Fibroblast of lung (primary cell): Measurements from ENCODE around the gene AJUBA. TPM values are rescaled to one million over a fixed set of nuclear protein-coding genes. Genes with fewer than 3 reads are reported as not detected.

Source experiments
- DNase-seq, 2 donors: peaks; one replicate each; pipeline versions ENCODE4 v3.0.0 to v3.0.0-alpha.2; 2010; ENCODE audit warnings: low read depth in 2 of 2
- H2AFZ ChIP-seq: 2 replicates; pipeline ENCODE4 v1.5.1; 2012; ENCODE audit warnings: low read length, control low read depth, inconsistent platforms
- H3K27ac ChIP-seq: 2 replicates; pipeline ENCODE4 v1.5.1; 2011; ENCODE audit warnings: low read length, control low read depth; ENCODE audit not compliant: insufficient read depth
- H3K27me3 ChIP-seq: 2 replicates; pipeline ENCODE4 v1.5.1; 2011; ENCODE audit warnings: mild to moderate bottlenecking, low read length; ENCODE audit not compliant: control insufficient read depth, insufficient read depth
- H3K36me3 ChIP-seq: 2 replicates; pipeline ENCODE4 v1.5.1; 2011; ENCODE audit warnings: low read length; ENCODE audit not compliant: control insufficient read depth, insufficient read depth
- H3K4me1 ChIP-seq: 2 replicates; pipeline ENCODE4 v1.5.1; 2011; ENCODE audit warnings: low read length; ENCODE audit not compliant: control insufficient read depth, insufficient read depth; ENCODE audit errors: extremely low read depth
- H3K4me2 ChIP-seq: 2 replicates; pipeline ENCODE4 v1.5.1; 2011; ENCODE audit warnings: low read length, control low read depth; ENCODE audit not compliant: insufficient read depth; ENCODE audit errors: extremely low read depth
- H3K4me3 ChIP-seq, 4 experiments: fragments of 200-600 bp in 1 of 4; sonication (generic) in 1 of 4; replicated peaks in 1 of 4; 2 replicates each; pipeline ENCODE4 v1.5.1; 2011 to 2016; ENCODE audit warnings: low read length in 4 of 4, low read depth in 3 of 4, mild to moderate bottlenecking in 3 of 4, control low read depth in 2 of 4, inconsistent platforms in 1 of 4, mixed read lengths in 1 of 4; ENCODE audit not compliant: insufficient read depth in 1 of 4; ENCODE audit errors: control extremely low read depth in 1 of 4
- H3K79me2 ChIP-seq: 2 replicates; pipeline ENCODE4 v1.5.1; 2012; ENCODE audit warnings: mild to moderate bottlenecking, low read length, inconsistent platforms; ENCODE audit not compliant: control insufficient read depth, insufficient read depth
- H3K9ac ChIP-seq: 2 replicates; pipeline ENCODE4 v1.5.1; 2011; ENCODE audit warnings: mild to moderate bottlenecking, low read length, control low read depth; ENCODE audit not compliant: insufficient read depth
- H3K9me3 ChIP-seq: 2 replicates; pipeline ENCODE4 v1.5.1; 2012; ENCODE audit warnings: low read depth, low read length; ENCODE audit not compliant: control insufficient read depth, insufficient read depth
- H4K20me1 ChIP-seq: 2 replicates; pipeline ENCODE4 v1.5.1; 2011; ENCODE audit warnings: low read length; ENCODE audit not compliant: control insufficient read depth, insufficient read depth; ENCODE audit errors: extremely low read depth
- CTCF ChIP-seq, 2 donors: IDR thresholded peaks in 1 of 2; conservative IDR thresholded peaks in 1 of 2; 1 replicate in 1 of 2; 2 replicates in 1 of 2; pipeline ENCODE4 v1.5.1; 2011 to 2012; ENCODE audit warnings: low read length in 2 of 2, control low read depth in 1 of 2, inconsistent platforms in 1 of 2, low read depth in 1 of 2, mild to moderate bottlenecking in 1 of 2
- EZH2 ChIP-seq: IDR thresholded peaks from 2 replicates; pipeline ENCODE4 v1.5.1; 2012; ENCODE audit warnings: low read length, control low read depth, mild to moderate bottlenecking; ENCODE audit errors: missing control alignments
- polyA plus RNA-seq, 2 donors: library from polyadenylated mRNA; depleted of rRNA in 1 of 2; stranded (reverse) in 1 of 2; unstranded in 1 of 2; fragments of >200 nt; gene quantifications; 2 replicates each; pipeline ENCODE4 v1.2.1, GENCODE V29; 2011 to 2012; ENCODE audit warnings: missing spikeins in 1 of 2
- total RNA-seq: library from RNA; depleted of rRNA; stranded (reverse); fragments of >200 nt; gene quantifications from 2 replicates; pipeline ENCODE4 v1.2.1, GENCODE V29; 2014

The AJUBA gene
- total and polyA plus RNA-seq, 2 donors (not counting 1 experiment from before 2014, with no cell fraction given): 41.3 to 84.9 TPM

- Histone ChIP-seq H3K9ac (no peak overlapping the region), H3K9me3 (no peaks in the 10 kb centered on the region), H4K20me1 (no peaks in the 10 kb centered on the region), H3K4me1 (peaks cover 5% of the 10 kb centered on the region), H3K4me3 (no peak overlapping the region), H3K27ac (no peak overlapping the region), H3K36me3 (no peaks in the 10 kb centered on the region), H3K79me2 (no peaks in the 10 kb centered on the region), H2AFZ (no peak overlapping the region), H3K4me2 (no peak overlapping the region), H3K27me3 (no peaks in the 10 kb centered on the region)
- no peak for DNase-seq
- TF ChIP-seq EZH2: no peak
- TF ChIP-seq CTCF (conservative IDR thresholded peaks at IDR 0.05 in 1 of 2, IDR thresholded peaks at IDR 0.05 in 1 of 2; ENCODE audit: low read depth in 1 of 2, low read length in 2 of 2): no peak
Measured at GRCh38 chr14:23002592-23002991, 20.2 kb upstream of the AJUBA start.

- Histone ChIP-seq H3K79me2 (no peaks in the 10 kb centered on the region), H3K27ac (no peak overlapping the region), H3K4me2 (no peak overlapping the region), H3K9me3 (no peaks in the 10 kb centered on the region), H3K27me3 (no peaks in the 10 kb centered on the region), H2AFZ (no peak overlapping the region), H3K4me3 (no peak overlapping the region), H3K9ac (no peak overlapping the region), H4K20me1 (no peaks in the 10 kb centered on the region), H3K4me1 (no peaks in the 10 kb centered on the region), H3K36me3 (no peaks in the 10 kb centered on the region)
- TF ChIP-seq EZH2: no peak
- TF ChIP-seq CTCF (conservative IDR thresholded peaks at IDR 0.05 in 1 of 2, IDR thresholded peaks at IDR 0.05 in 1 of 2; ENCODE audit: low read depth in 1 of 2, low read length in 2 of 2): no peak
- DNase-seq: no peak
Measured at GRCh38 chr14:23000860-23001259, 18.5 kb upstream of the AJUBA start.

- DNase-seq: no peak
- no peak for TF ChIP-seq CTCF (conservative IDR thresholded peaks at IDR 0.05 in 1 of 2, IDR thresholded peaks at IDR 0.05 in 1 of 2; ENCODE audit: low read depth in 1 of 2, low read length in 2 of 2)
- no peak for TF ChIP-seq EZH2
- no peak overlapping the region for H3K4me2 ChIP-seq
- H4K20me1 ChIP-seq: no peaks in the 10 kb centered on the region
- no peak overlapping the region for H3K27ac ChIP-seq
- peaks cover 3% of the 10 kb centered on the region for H3K4me1 ChIP-seq
- H3K79me2 ChIP-seq: no peaks in the 10 kb centered on the region
- no peaks in the 10 kb centered on the region for H3K27me3 ChIP-seq
- H3K36me3 ChIP-seq: no peaks in the 10 kb centered on the region
- no peak overlapping the region for H3K9ac ChIP-seq
- no peaks in the 10 kb centered on the region for H3K9me3 ChIP-seq
- H3K4me3 ChIP-seq: no peak overlapping the region
- H2AFZ ChIP-seq: no peak overlapping the region
Measured at GRCh38 chr14:22998329-22999012, 16.1 kb upstream of the AJUBA start.
